Nephron progenitor cell (in vitro differentiated cells): ENCODE measurements around the gene ATP9B.

Experiments
- DNase-seq: peaks from one replicate; pipeline ENCODE4 v3.0.0; 2021
- H3K27ac Mint-ChIP-seq: 2 replicates; pipeline ENCODE4 v1.8.0; 2021; ENCODE audit warnings: mild to moderate bottlenecking, moderate library complexity, mixed read lengths
- H3K27me3 Mint-ChIP-seq: 2 replicates; pipeline ENCODE4 v1.8.0; 2021; ENCODE audit warnings: mild to moderate bottlenecking, low read depth, mixed read lengths; ENCODE audit not compliant: poor library complexity
- H3K36me3 Mint-ChIP-seq: 2 replicates; pipeline ENCODE4 v1.8.0; 2021; ENCODE audit warnings: low read depth, mixed read lengths
- H3K4me1 Mint-ChIP-seq: 2 replicates; pipeline ENCODE4 v1.8.0; 2021; ENCODE audit warnings: mixed read lengths
- H3K4me3 Mint-ChIP-seq: 2 replicates; pipeline ENCODE4 v1.8.0; 2021; ENCODE audit warnings: mild to moderate bottlenecking, moderate library complexity, mixed read lengths
- H3K9me3 Mint-ChIP-seq: 2 replicates; pipeline ENCODE4 v1.8.0; 2021; ENCODE audit warnings: mild to moderate bottlenecking, moderate library complexity, mixed read lengths
- TF ChIP-seq, protein P1 (sequence below): fragments of 200-600 bp; sonication (generic); IDR thresholded peaks from 2 replicates; pipeline ENCODE4 v1.5.0; 2021; ENCODE audit warnings: antibody characterized with exemption

The ATP9B gene

DNA sequence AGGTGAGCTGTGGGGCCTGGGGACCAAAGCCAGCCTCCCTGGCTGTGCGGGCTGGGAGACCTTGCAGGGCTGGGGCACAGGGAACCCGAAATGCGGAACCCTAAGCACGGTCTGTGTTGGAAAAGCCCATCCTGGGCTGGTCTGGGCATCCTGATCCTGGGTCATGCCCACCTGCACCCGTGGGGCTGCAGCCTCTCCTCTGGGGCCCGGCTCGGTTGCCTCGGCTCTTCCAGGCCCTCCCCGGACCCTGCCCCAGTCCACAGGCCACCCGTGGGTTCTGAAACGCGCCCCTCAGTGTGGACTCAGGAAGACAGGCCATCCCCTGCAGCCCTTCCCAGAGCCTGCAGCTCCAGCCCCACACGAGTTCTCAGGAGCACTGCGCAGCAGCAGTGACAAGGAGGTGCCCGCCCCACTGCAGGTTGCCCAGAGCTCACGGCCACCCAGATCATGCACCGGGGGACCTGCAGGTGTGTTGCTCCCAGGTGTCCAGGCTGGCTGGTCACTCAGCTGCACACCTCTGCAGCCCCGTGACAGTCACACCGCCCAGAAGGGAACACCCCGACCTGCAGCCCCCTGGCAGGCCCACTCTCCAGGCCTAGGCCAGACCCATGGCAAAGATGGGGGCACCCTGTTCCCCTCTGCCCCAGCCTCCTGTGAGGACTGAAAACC is 314.3 kb downstream of the ATP9B start:
- Mint-ChIP-seq H3K4me1 (peaks cover 25% of the 10 kb centered on the region), H3K27me3 (peaks cover 21% of the 10 kb centered on the region), H3K36me3 (peaks cover 5% of the 10 kb centered on the region), H3K27ac (no peak overlapping the region), H3K9me3 (no peaks in the 10 kb centered on the region), H3K4me3 (no peak overlapping the region)
- TF ChIP-seq, protein P1, sequence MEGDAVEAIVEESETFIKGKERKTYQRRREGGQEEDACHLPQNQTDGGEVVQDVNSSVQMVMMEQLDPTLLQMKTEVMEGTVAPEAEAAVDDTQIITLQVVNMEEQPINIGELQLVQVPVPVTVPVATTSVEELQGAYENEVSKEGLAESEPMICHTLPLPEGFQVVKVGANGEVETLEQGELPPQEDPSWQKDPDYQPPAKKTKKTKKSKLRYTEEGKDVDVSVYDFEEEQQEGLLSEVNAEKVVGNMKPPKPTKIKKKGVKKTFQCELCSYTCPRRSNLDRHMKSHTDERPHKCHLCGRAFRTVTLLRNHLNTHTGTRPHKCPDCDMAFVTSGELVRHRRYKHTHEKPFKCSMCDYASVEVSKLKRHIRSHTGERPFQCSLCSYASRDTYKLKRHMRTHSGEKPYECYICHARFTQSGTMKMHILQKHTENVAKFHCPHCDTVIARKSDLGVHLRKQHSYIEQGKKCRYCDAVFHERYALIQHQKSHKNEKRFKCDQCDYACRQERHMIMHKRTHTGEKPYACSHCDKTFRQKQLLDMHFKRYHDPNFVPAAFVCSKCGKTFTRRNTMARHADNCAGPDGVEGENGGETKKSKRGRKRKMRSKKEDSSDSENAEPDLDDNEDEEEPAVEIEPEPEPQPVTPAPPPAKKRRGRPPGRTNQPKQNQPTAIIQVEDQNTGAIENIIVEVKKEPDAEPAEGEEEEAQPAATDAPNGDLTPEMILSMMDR: no peak
- no peak for DNase-seq

DNA sequence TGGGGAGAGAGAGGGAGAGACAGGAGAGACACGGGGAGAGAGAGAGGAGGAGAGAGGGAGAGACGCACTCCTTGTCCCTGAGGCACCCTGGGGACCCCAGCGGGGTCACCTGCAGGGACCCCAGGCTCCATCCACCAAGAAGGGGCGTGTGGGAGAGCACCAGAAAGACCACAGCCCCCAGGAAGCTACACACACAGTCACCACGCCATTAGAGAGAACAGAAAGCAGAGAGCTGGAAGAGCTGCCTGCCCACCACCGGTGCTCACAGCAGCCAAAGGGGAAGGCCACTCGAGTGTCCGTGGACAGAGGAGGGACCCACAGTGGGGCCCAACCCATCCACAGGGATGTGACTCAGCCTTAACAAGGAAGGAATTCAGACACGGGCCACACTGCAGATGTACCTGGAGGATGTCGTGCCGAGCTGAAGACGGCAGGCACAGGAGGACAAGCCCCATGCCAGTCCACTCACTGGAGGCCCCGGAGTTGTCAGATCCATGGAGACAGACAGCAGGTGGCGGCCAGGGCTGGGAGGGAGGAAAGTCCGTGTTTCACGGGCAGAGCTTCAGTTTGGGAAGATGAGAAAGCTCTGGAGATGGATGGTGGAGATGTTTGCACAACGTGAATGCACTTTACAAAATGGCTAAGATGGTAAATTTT is 315.1 kb downstream of the ATP9B start:
- H3K27me3 Mint-ChIP-seq: peaks cover 23% of the 10 kb centered on the region
- no peak for DNase-seq
- H3K4me3 Mint-ChIP-seq: no peak overlapping the region
- no peaks in the 10 kb centered on the region for H3K9me3 Mint-ChIP-seq
- peak overlapping the region; percentile 66 for H3K27ac Mint-ChIP-seq
- H3K36me3 Mint-ChIP-seq: no peaks in the 10 kb centered on the region
- H3K4me1 Mint-ChIP-seq: peaks cover 20% of the 10 kb centered on the region
- TF ChIP-seq, protein P1: no peak

DNA sequence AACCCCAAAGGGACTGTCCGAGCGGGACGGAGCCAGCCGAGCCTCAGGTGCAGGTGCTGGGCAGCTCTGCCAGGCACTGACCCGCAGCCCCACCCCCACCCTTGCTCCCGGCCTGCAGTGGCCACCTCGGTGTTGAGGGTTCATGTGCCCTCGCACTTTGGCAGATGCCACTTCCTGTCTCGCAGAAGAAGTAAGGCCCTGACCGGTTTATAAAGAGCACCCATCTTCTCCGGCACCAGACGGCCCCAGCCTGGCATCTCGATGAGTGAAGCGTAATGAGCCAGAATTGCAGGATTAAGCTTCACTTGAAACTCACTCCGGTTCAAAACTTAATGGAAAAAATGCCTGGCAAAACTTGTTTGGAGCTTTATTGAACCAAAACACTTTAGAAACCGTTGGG is 315.6 kb downstream of the ATP9B start:
- no peak overlapping the region for H3K27ac Mint-ChIP-seq
- no peak overlapping the region for H3K4me3 Mint-ChIP-seq
- H3K36me3 Mint-ChIP-seq: no peaks in the 10 kb centered on the region
- TF ChIP-seq, protein P1: no peak
- peaks cover 28% of the 10 kb centered on the region for H3K27me3 Mint-ChIP-seq
- H3K9me3 Mint-ChIP-seq: no peaks in the 10 kb centered on the region
- H3K4me1 Mint-ChIP-seq: peaks cover 19% of the 10 kb centered on the region
- no peak for DNase-seq

DNA sequence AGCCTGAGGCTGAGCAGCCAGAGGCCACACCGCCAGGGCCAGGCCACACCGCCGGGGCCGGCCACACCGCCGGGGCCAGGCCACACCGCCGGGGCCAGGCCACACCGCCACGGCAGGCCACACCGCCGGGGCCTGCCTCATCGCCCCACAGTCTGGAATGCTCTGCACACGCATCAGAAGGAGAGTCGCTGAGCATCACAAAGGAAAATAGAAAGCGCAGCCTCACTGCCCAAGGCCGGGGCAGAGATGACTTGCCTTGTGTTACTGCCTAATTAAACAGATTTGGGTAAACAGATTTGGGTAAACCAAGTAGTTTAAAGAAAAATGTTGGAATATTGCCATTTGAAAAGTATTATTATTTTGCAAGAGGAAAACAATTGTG is 316.1 kb downstream of the ATP9B start:
- TF ChIP-seq, protein P1: no peak
- Mint-ChIP-seq H3K9me3 (no peaks in the 10 kb centered on the region), H3K27me3 (peaks cover 33% of the 10 kb centered on the region), H3K27ac (no peak overlapping the region), H3K4me1 (peaks cover 19% of the 10 kb centered on the region), H3K36me3 (no peaks in the 10 kb centered on the region), H3K4me3 (no peak overlapping the region)
- DNase-seq: no peak

DNA sequence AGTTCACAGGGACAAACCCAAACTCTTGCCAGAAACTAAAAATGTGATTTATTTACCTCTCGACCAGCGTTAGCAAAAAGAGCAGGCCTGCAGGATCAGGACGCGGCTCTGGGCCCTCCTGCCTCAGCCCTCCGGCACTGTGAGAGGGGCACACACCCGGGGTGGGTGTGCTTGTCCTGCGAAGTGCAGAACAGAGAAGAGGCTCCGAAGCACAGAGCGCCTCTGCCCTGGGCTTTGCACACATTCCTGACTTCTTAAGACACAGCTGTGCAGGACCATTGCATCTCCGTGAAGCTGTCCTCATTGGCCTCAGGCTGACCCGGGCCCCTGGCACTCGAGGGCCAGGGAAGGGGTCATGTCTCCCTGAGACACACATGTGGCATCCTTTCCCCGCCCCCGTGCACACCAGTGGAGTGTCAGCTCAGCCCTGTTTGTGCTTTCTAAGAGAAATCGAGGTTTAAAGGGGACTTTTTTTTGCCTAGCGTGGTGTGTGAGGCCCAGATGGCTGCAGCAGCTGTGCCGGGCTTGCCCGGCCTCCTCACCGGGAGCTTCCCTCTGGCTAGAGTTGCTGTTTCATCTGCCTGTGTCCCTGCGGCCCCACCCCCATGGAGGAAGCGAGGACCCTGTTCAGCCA is 316.6 kb downstream of the ATP9B start:
- H3K27ac Mint-ChIP-seq: no peak overlapping the region
- no peak for DNase-seq
- H3K4me1 Mint-ChIP-seq: peaks cover 19% of the 10 kb centered on the region
- peaks cover 38% of the 10 kb centered on the region for H3K27me3 Mint-ChIP-seq
- H3K36me3 Mint-ChIP-seq: no peaks in the 10 kb centered on the region
- TF ChIP-seq, protein P1: no peak
- H3K9me3 Mint-ChIP-seq: peaks cover 3% of the 10 kb centered on the region
- no peak overlapping the region for H3K4me3 Mint-ChIP-seq
